Astrocyte (in vitro differentiated cells and primary cell): ENCODE measurements around the gene ARHGEF11.

ENCODE experiments used
- EZH2 ChIP-seq: IDR thresholded peaks from 2 replicates; pipeline ENCODE4 v1.6.1; 2012; ENCODE audit warnings: mild to moderate bottlenecking, low read length, inconsistent platforms; ENCODE audit not compliant: insufficient read depth
- TF ChIP-seq, protein P1 (sequence below): IDR thresholded peaks from 2 replicates; pipeline ENCODE4 v1.5.1; 2011; ENCODE audit warnings: low read depth, mild to moderate bottlenecking, inconsistent platforms, low read length, moderate library complexity; ENCODE audit not compliant: insufficient read depth

DNA sequence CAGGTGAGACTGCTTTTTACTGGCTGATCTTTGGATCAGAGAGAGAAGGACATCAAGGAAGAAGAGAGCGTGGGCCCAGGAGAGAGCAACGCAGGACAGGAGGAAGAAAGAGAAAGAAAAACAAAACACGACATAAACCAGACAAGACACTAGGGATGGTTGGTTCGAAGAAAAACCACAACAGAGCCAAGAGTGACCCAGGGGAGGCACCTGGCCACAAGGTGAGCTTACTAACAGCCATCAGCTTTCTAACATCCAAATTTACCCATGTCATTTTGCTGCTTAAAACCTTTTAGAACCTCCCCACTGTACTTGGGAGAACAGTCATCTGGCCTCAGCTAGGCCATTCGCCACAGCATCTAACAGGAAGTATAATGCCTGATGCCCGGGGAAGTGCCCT lies 57.8 kb downstream of the ARHGEF11 start:
- TF ChIP-seq, protein P1, sequence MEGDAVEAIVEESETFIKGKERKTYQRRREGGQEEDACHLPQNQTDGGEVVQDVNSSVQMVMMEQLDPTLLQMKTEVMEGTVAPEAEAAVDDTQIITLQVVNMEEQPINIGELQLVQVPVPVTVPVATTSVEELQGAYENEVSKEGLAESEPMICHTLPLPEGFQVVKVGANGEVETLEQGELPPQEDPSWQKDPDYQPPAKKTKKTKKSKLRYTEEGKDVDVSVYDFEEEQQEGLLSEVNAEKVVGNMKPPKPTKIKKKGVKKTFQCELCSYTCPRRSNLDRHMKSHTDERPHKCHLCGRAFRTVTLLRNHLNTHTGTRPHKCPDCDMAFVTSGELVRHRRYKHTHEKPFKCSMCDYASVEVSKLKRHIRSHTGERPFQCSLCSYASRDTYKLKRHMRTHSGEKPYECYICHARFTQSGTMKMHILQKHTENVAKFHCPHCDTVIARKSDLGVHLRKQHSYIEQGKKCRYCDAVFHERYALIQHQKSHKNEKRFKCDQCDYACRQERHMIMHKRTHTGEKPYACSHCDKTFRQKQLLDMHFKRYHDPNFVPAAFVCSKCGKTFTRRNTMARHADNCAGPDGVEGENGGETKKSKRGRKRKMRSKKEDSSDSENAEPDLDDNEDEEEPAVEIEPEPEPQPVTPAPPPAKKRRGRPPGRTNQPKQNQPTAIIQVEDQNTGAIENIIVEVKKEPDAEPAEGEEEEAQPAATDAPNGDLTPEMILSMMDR: no peak
- TF ChIP-seq EZH2: no peak
